ENCODE data around the gene ZKSCAN3.
A peak's percentile ranks its signal among the peaks of the same experiment; 100 is the strongest.
"Not testable (repeated sequence)": the region's sequence is repeated elsewhere in the genome, so short reads cannot be mapped to it uniquely, and the experiment has no call there.

Gene ZKSCAN3

DNA sequence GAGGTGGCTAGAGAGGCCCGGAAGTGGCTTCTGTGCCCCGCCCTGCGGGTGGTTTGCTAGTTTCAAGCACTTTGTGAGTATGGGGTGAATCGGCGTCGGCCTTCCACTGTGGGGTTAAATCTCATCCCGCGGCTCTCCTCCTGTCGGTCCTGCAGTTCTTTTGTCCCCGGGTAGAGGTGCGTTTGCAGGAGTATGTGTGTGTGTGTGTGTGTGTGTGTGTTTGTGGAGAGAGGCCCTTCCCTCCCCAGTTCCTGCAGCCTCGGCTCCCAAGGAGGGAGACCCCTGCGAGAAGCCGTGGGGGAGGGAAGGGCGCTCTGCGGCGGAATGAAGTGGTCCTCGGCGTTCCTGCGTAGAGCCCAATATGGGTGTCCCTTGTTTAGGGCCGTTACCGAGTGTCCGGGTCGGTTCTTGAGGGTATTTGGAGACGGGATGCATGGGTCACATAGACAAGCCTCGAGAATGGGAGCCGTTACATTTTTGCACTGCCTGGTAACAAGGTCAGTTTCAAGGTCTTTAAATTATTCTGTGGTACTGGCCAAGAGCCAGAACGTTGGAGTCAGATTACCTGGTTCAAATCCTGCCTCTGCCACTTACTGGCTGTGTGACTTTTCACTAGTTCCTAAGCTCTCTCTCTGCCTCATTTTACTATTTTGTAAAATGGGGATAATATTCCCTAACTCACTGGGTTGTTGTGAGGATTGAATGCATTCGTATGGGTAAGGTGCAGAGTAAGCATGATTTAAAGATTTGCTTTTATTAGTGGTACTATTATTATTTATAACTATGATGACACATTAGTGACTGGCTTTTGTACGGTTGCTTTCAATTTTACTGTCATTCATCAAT lies at the start of gene ZKSCAN3:
Gene ZKSCAN3 (plus strand): TSS at position 56 of the 846 bp plus-strand sequence. CDS start 9,640 bp downstream, outside the sequence.
- CTCF ChIA-PET: interaction anchor here (0.6 kb wide), 2 partner anchors 12 to 270 kb away, joined by 3 read pairs; partner anchors contain the start of gene ZNF165
- TF ChIP-seq BHLHE40 (IDR thresholded peaks at IDR 0.05; ENCODE audit: borderline replicate concordance) (no peak), L3MBTL2 (conservative IDR thresholded peaks at IDR 0.05) (peak; percentile 31), SP1 (IDR thresholded peaks at IDR 0.05) (no peak), ZNF384 (IDR thresholded peaks at IDR 0.05) (no peak), NFRKB (IDR thresholded peaks at IDR 0.05) (no peak), CTBP1 (IDR thresholded peaks at IDR 0.05; ENCODE audit: borderline replicate concordance) (no peak), ARNT (IDR thresholded peaks at IDR 0.05) (no peak), LEF1 (IDR thresholded peaks at IDR 0.05; ENCODE audit: borderline replicate concordance) (no peak), ELF4 (IDR thresholded peaks at IDR 0.05) (peak; percentile 63), HDGF (IDR thresholded peaks at IDR 0.05; ENCODE audit: borderline replicate concordance) (no peak), SUZ12 (IDR thresholded peaks at IDR 0.05) (no peak), FOXK2 (IDR thresholded peaks at IDR 0.05) (no peak), TARDBP (IDR thresholded peaks at IDR 0.05) (no peak), FOXM1 (IDR thresholded peaks at IDR 0.05; ENCODE audit: borderline replicate concordance) (no peak)
- TF ChIP-seq, protein P1, sequence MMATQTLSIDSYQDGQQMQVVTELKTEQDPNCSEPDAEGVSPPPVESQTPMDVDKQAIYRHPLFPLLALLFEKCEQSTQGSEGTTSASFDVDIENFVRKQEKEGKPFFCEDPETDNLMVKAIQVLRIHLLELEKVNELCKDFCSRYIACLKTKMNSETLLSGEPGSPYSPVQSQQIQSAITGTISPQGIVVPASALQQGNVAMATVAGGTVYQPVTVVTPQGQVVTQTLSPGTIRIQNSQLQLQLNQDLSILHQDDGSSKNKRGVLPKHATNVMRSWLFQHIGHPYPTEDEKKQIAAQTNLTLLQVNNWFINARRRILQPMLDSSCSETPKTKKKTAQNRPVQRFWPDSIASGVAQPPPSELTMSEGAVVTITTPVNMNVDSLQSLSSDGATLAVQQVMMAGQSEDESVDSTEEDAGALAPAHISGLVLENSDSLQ (IDR thresholded peaks at IDR 0.05): no peak
- DNase-seq (ENCODE audit: extremely low spot score): peak; percentile 81
- POLR2A ChIA-PET: interaction anchor here (0.6 to 1.6 kb wide), 10 partner anchors 9 to 226 kb away, joined by 3 to 24 read pairs (median 4); partner anchors contain the start of genes PGBD1, ZKSCAN4, ZKSCAN8 and ZSCAN16

DNA sequence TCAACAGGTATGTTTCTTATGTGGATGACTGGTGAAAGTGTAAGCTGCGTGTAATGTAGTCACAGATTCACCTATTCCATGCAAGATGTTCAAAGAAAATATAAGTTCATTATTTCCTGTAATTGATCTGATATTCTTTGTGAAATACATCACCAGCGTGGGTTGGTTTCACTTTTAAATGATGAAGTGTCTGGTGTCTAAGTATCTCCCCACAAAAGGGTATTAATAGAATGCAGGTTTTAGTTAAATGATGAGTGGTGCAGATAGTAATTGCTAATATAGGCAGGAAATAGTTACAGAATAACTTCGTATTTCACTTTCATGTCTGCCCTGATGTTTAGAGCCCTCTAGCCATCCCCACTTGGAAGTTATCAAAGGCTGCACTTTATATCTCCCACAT lies 46.2 kb upstream of the ZKSCAN3 start:
- ChIA-PET POLR2A (no interaction called here), CTCF (no interaction called here)
- DNase-seq (ENCODE audit: extremely low spot score): no peak
- TF ChIP-seq HDGF (IDR thresholded peaks at IDR 0.05; ENCODE audit: borderline replicate concordance) (no peak), ARNT (IDR thresholded peaks at IDR 0.05) (no peak), SP1 (IDR thresholded peaks at IDR 0.05) (no peak), ZNF384 (IDR thresholded peaks at IDR 0.05) (no peak), L3MBTL2 (conservative IDR thresholded peaks at IDR 0.05) (no peak)

DNA sequence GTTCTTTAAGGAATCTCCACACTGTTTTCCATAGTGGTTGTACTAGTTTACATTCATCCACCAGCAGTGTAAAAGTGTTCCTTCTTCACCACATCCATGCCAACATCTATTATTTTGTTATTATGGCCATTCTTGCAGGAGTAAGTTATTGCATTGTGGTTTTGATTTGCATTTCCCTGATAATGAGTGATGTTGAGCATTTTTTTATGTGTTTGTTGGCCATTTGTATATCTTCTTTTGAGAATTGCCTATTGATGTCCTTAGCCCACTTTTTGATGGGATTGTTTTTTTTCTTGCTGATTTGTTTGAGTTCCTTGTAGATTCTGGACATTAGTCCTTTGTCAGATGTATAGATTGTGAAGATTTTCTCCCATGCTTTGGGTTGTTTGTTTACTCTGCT lies 43.4 kb upstream of the ZKSCAN3 start:
- POLR2A ChIA-PET, CTCF ChIA-PET: not testable (repeated sequence)

DNA sequence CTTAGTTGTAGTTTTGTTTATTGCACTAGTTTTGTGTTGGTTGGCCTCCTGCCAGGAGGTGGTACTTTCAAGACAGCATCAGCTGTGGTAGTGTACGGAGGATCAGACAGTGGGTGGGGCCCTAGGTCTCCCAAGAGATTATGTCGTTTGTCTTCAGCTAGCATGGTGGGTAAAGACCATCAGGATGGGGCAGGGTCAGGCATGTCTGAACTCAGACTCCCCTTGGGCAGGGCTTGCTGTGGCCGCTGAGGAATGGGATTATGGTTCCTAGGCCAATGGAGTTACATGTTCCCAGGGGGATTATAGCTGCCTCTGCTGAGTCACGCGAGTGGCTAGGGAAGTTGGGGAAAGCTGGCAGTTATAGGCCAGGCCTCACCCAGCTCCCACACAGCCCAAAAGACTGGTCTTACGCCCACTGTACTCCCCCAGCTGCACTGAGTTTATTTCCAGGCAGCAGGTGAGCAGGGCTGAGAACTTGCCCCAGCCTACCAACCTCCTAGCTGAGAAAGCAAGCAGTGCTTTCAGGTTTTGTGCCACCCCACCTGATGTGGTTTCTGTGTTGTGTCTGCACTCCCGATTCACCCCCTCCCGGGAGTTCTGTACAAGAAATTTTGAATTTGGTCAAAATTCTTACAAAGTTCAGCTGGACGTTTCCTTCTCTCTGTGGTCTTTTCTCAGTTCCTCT lies 38.5 kb upstream of the ZKSCAN3 start:
- no peak for DNase-seq (ENCODE audit: extremely low spot score)
- TF ChIP-seq L3MBTL2 (conservative IDR thresholded peaks at IDR 0.05) (no peak), SP1 (IDR thresholded peaks at IDR 0.05) (no peak), ARNT (IDR thresholded peaks at IDR 0.05) (no peak), NFRKB (IDR thresholded peaks at IDR 0.05) (no peak), HDGF (IDR thresholded peaks at IDR 0.05; ENCODE audit: borderline replicate concordance) (no peak), CTBP1 (IDR thresholded peaks at IDR 0.05; ENCODE audit: borderline replicate concordance) (no peak), FOXA1 (IDR thresholded peaks at IDR 0.05) (no peak), ELF4 (IDR thresholded peaks at IDR 0.05) (no peak), FOXK2 (IDR thresholded peaks at IDR 0.05) (no peak), SUZ12 (IDR thresholded peaks at IDR 0.05) (no peak)
- ChIA-PET POLR2A (interaction anchor here (1.2 to 3.2 kb wide), 2 partner anchors 25 to 38 kb away, joined by 5 to 13 read pairs; partner anchors contain the start of genes ZKSCAN3 and ZSCAN31), CTCF (interaction anchor here (0.6 kb wide), 1 partner anchor 17 kb away, joined by 3 read pairs; no protein-coding TSS in a partner anchor)

More for the DNA sequence above, 43.4 kb upstream of the ZKSCAN3 start:
- DNase-seq (ENCODE audit: extremely low spot score): not testable (repeated sequence)

DNA sequence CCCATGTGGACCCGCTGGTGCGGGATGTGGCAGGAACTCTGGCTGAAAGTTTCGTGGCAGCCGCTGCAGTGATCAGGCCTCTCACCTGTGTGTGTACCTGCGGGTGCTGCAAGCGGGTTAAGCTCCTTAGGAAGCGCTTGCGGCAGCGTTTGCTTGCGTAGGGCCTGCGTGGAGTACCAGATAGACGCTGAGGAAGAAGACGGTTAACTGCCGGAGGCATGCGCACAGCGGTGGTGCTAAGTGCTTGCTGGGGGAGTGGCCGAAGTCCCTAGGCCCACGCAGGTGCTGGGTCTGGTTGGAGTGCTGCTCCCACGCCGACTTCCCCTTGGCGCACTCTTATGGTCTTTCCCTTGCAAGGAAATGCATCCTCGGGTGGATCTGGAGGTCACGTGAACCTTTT lies 36.8 kb upstream of the ZKSCAN3 start:
- ChIA-PET POLR2A (interaction anchor here (1.0 kb wide), 1 partner anchor 23 kb away, joined by 3 read pairs; the partner anchor contains the start of gene ZSCAN31), CTCF (no interaction called here)
- no peak for TF ChIP-seq ARNT (IDR thresholded peaks at IDR 0.05)
- no peak for TF ChIP-seq L3MBTL2 (conservative IDR thresholded peaks at IDR 0.05)
- no peak for TF ChIP-seq CTBP1 (IDR thresholded peaks at IDR 0.05; ENCODE audit: borderline replicate concordance)
- no peak for TF ChIP-seq HDGF (IDR thresholded peaks at IDR 0.05; ENCODE audit: borderline replicate concordance)
- TF ChIP-seq FOXA1 (IDR thresholded peaks at IDR 0.05): no peak
- no peak for TF ChIP-seq LEF1 (IDR thresholded peaks at IDR 0.05; ENCODE audit: borderline replicate concordance)
- TF ChIP-seq ELF4 (IDR thresholded peaks at IDR 0.05): no peak
- no peak for TF ChIP-seq FOXM1 (IDR thresholded peaks at IDR 0.05; ENCODE audit: borderline replicate concordance)
- no peak for TF ChIP-seq FOXK2 (IDR thresholded peaks at IDR 0.05)
- TF ChIP-seq, protein P1 (IDR thresholded peaks at IDR 0.05): no peak
- TF ChIP-seq ZNF384 (IDR thresholded peaks at IDR 0.05): no peak
- no peak for TF ChIP-seq SP1 (IDR thresholded peaks at IDR 0.05)
- no peak for TF ChIP-seq BHLHE40 (IDR thresholded peaks at IDR 0.05; ENCODE audit: borderline replicate concordance)
- no peak for TF ChIP-seq NFRKB (IDR thresholded peaks at IDR 0.05)
- no peak for TF ChIP-seq TARDBP (IDR thresholded peaks at IDR 0.05)
- TF ChIP-seq SUZ12 (IDR thresholded peaks at IDR 0.05): no peak
- DNase-seq (ENCODE audit: extremely low spot score): no peak

DNA sequence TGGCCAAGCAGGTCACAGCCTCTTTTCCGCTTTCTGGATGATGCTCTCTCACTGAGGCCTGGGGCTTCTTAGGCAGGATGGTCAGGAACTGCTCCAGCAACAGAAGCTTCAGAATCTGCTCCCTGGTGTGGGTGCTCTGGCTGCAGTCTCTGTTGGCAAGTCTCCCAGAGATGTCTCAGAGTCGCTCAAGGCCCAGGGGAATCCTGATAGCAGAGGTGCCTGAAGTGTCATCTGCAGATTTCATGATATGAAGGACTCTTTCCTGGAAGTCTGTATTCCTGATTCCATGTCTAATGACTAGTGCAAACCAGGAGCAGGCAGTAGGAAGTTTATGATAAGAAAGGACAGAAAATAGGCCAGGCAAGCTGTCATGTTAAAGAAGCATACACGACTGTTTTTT lies 34.1 kb upstream of the ZKSCAN3 start:
- TF ChIP-seq BHLHE40 (IDR thresholded peaks at IDR 0.05; ENCODE audit: borderline replicate concordance) (no peak), SP1 (IDR thresholded peaks at IDR 0.05) (no peak), FOXM1 (IDR thresholded peaks at IDR 0.05; ENCODE audit: borderline replicate concordance) (no peak), FOXA1 (IDR thresholded peaks at IDR 0.05) (no peak), FOXK2 (IDR thresholded peaks at IDR 0.05) (no peak), ELF4 (IDR thresholded peaks at IDR 0.05) (no peak), ARNT (IDR thresholded peaks at IDR 0.05) (no peak), HDGF (IDR thresholded peaks at IDR 0.05; ENCODE audit: borderline replicate concordance) (no peak), L3MBTL2 (conservative IDR thresholded peaks at IDR 0.05) (no peak), SUZ12 (IDR thresholded peaks at IDR 0.05) (no peak), ZNF384 (IDR thresholded peaks at IDR 0.05) (no peak), LEF1 (IDR thresholded peaks at IDR 0.05; ENCODE audit: borderline replicate concordance) (no peak), TARDBP (IDR thresholded peaks at IDR 0.05) (no peak), NFRKB (IDR thresholded peaks at IDR 0.05) (no peak), CTBP1 (IDR thresholded peaks at IDR 0.05; ENCODE audit: borderline replicate concordance) (no peak)
- TF ChIP-seq, protein P1 (IDR thresholded peaks at IDR 0.05): no peak
- no peak for DNase-seq (ENCODE audit: extremely low spot score)
- POLR2A ChIA-PET: no interaction called here
- CTCF ChIA-PET: no interaction called here

DNA sequence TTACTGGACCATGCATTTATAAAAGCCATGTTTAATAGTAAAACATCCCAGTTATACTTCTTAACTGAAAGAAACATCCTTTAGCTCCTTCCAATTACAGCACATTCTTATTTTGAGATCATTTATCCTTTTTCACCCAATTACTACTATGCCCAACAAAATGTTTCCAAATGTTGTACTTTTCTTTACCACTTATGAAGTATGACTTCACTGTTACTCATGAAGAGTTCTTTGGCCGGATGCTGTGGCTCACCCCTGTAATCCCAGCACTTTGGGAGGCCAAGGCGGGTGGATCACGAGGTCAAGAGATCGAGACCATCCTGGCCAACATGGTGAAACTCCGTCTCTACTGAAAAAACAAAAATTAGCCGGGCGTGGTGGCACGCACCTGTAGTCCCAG lies 31.9 kb upstream of the ZKSCAN3 start:
- DNase-seq (ENCODE audit: extremely low spot score); CTCF ChIA-PET: not testable (repeated sequence)
- POLR2A ChIA-PET: interaction anchor here (0.8 kb wide), 1 partner anchor 19 kb away, joined by 3 read pairs; the partner anchor contains the start of gene ZSCAN31

All from HEK293T (cell line).